Naive thymus-derived CD4-positive, alpha-beta T cell (primary cell): ENCODE measurements around the gene FRMD6. TPM values are rescaled to one million over a fixed set of nuclear protein-coding genes. Genes with fewer than 3 reads are reported as not detected.

Experiments used
- ATAC-seq: fragments of 150-1000 bp; cut with Tn5 transposase; 2 replicates; pipeline ENCODE4 v1.10.0; 2021; ENCODE audit warnings: mild to moderate bottlenecking, moderate library complexity
- CTCF ChIA-PET: fragments of 350-600 bp; sonication (Branson Sonifier 250); formaldehyde crosslinking; loops from one replicate; lab custom pipeline; 2021; ENCODE audit warnings: antibody characterized with exemption; lab: Charles Lee
- POLR2A ChIA-PET: fragments of 350-600 bp; sonication (Branson Sonifier 250); formaldehyde crosslinking; loops from one replicate; lab custom pipeline; 2021; ENCODE audit warnings: antibody characterized with exemption, inconsistent platforms; lab: Charles Lee
- DNase-seq, 9 donors: peaks; one replicate each; pipeline versions ENCODE4 v3.0.0 to v3.0.0-alpha.2; 2020 to 2022; ENCODE audit warnings: mixed read lengths in 1 of 9
- H3K27ac ChIP-seq: one replicate; pipeline ENCODE4 v1.7.0; 2013; ENCODE audit warnings: mild to moderate bottlenecking, low read depth, low read length, moderate library complexity
- H3K27me3 ChIP-seq, 2 donors: one replicate each; pipeline ENCODE4 v1.7.0; 2013; ENCODE audit warnings: low read length in 2 of 2, mild to moderate bottlenecking in 2 of 2, moderate library complexity in 2 of 2; ENCODE audit not compliant: control insufficient read depth in 2 of 2, insufficient read depth in 2 of 2
- H3K36me3 ChIP-seq, 3 experiments: 1 replicate in 2 of 3; 2 replicates in 1 of 3; pipeline ENCODE4 v1.7.0; 2013; ENCODE audit warnings: low read length in 3 of 3, mild to moderate bottlenecking in 3 of 3, moderate library complexity in 1 of 3; ENCODE audit not compliant: insufficient read depth in 3 of 3, control insufficient read depth in 2 of 3
- H3K4me1 ChIP-seq, 2 donors: one replicate each; pipeline ENCODE4 v1.7.0; 2013; ENCODE audit warnings: low read length in 2 of 2, mild to moderate bottlenecking in 2 of 2, moderate library complexity in 1 of 2; ENCODE audit not compliant: control insufficient read depth in 2 of 2, insufficient read depth in 2 of 2
- H3K4me3 ChIP-seq: 2 replicates; pipeline ENCODE4 v1.7.0; 2013; ENCODE audit warnings: mild to moderate bottlenecking, low read length
- H3K9me3 ChIP-seq, 3 experiments: 1 replicate in 2 of 3; 2 replicates in 1 of 3; pipeline ENCODE4 v1.7.0; 2013; ENCODE audit warnings: low read length in 3 of 3; ENCODE audit not compliant: control insufficient read depth in 2 of 3
- H3K27ac Mint-ChIP-seq, 9 donors: one replicate each; pipeline ENCODE4 v1.8.0; 2020 to 2022; ENCODE audit warnings: mixed read lengths in 9 of 9, mild to moderate bottlenecking in 8 of 9, moderate library complexity in 5 of 9, inconsistent platforms in 2 of 9
- H3K27me3 Mint-ChIP-seq, 5 donors: one replicate each; pipeline ENCODE4 v1.8.0; 2021 to 2022; ENCODE audit warnings: mixed read lengths in 5 of 5, mild to moderate bottlenecking in 1 of 5
- H3K36me3 Mint-ChIP-seq, 5 donors: one replicate each; pipeline ENCODE4 v1.8.0; 2020 to 2022; ENCODE audit warnings: mixed read lengths in 5 of 5, mild to moderate bottlenecking in 3 of 5, inconsistent platforms in 1 of 5
- H3K4me1 Mint-ChIP-seq, 7 donors: one replicate each; pipeline ENCODE4 v1.8.0; 2020 to 2022; ENCODE audit warnings: mixed read lengths in 7 of 7, mild to moderate bottlenecking in 3 of 7, inconsistent platforms in 1 of 7
- H3K4me3 Mint-ChIP-seq, 10 donors: one replicate each; pipeline ENCODE4 v1.8.0; 2020 to 2022; ENCODE audit warnings: mild to moderate bottlenecking in 10 of 10, mixed read lengths in 10 of 10, moderate library complexity in 6 of 10, inconsistent platforms in 2 of 10
- H3K9me3 Mint-ChIP-seq, 11 donors: one replicate each; pipeline ENCODE4 v1.8.0; 2020 to 2022; ENCODE audit warnings: mixed read lengths in 11 of 11, mild to moderate bottlenecking in 4 of 11, inconsistent platforms in 1 of 11, moderate library complexity in 1 of 11
- intact Hi-C, 2 donors: fragments of 100-400 bp; cut with micrococcal nuclease; formaldehyde crosslinking; loops; one replicate each; pipeline ENCODE4 v1.15.1; 2023
- polyA plus RNA-seq, 2 donors: library from polyadenylated mRNA; unstranded; fragments of 300-500 nt; fragmentation: Illumina TruSeq; gene quantifications; one replicate each; pipeline ENCODE4 v1.2.3, GENCODE V29; 2021
- total RNA-seq, 6 experiments: library from RNA in 5 of 6; stranded (reverse) in 5 of 6; gene quantifications; 1 replicate in 5 of 6; 2 replicates in 1 of 6; pipeline ENCODE4 v1.2.3 and lab custom pipeline; 2021 to 2026

FRMD6 gene
- total and polyA plus RNA-seq, 7 experiments from 2014 or later, result 0.28 to 4.8 (median 3.8) TPM

GRCh38 chr14:51658441-51659173 is 6.9 kb downstream of the FRMD6 start:
- Histone ChIP-seq H3K27ac (no peak overlapping the region), H3K9me3 (no peaks in the 10 kb centered on the region), H3K27me3 (peaks cover 0 to 7% of the 10 kb centered on the region in 2 donors), H3K4me1 (peaks cover 0 to 6% of the 10 kb centered on the region in 2 donors), H3K4me3 (no peak overlapping the region), H3K36me3 (no peaks in the 10 kb centered on the region)
- Mint-ChIP-seq H3K27ac (no peak overlapping the region), H3K4me1 (peaks cover under 1 to 19% (median 4%) of the 10 kb centered on the region in 7 donors), H3K36me3 (peaks cover 0 to 4% (median 0%) of the 10 kb centered on the region in 5 donors), H3K27me3 (peaks cover 8 to 51% (median 41%) of the 10 kb centered on the region in 5 donors), H3K4me3 (no peak overlapping the region), H3K9me3 (peaks cover 0 to 3% (median 0%) of the 10 kb centered on the region in 11 donors)
- ATAC-seq (no peak), DNase-seq (no peak)
- intact Hi-C loops, result loop anchor here in 1 of 2 donors (10.0 kb wide), 2 partner anchors 824 to 1136 kb away; partner anchors contain the start of genes GNPNAT1 and NIN
- POLR2A ChIA-PET, result no interaction called here
- CTCF ChIA-PET, result no interaction called here

DNA sequence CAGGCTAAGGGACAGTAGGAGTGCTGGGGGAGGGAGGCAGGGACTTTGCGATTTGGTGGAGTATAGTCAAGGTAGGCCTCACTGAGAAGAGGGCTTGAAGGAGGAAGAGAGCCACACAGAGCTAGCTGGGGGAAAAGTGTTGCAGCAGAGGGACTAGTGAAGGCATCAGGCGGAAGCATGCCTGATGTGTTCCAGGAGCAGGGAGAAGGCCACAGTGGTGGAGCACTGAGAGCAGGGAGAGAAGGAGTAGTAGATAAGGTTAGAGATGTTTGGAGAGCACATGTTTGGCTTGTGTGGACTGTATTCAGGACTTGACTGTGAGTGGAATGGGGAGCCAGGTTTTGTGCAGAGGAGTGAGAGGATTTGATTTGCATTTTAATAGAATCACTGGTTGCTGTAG is 9.0 kb downstream of the FRMD6 start:
- POLR2A ChIA-PET, result no interaction called here
- Histone ChIP-seq H3K36me3 (no peaks in the 10 kb centered on the region), H3K9me3 (no peaks in the 10 kb centered on the region), H3K4me1 (no peaks in the 10 kb centered on the region), H3K27me3 (no peaks in the 10 kb centered on the region), H3K4me3 (no peak overlapping the region), H3K27ac (no peak overlapping the region)
- DNase-seq, result no peak
- H3K4me3 Mint-ChIP-seq, result no peak overlapping the region
- peaks cover 0 to 8% (median 0%) of the 10 kb centered on the region in 7 donors for H3K4me1 Mint-ChIP-seq
- ATAC-seq, result no peak
- CTCF ChIA-PET, result no interaction called here
- H3K27ac Mint-ChIP-seq, result no peak overlapping the region
- H3K36me3 Mint-ChIP-seq, result peaks cover 0 to 4% (median 0%) of the 10 kb centered on the region in 5 donors
- H3K9me3 Mint-ChIP-seq, result peaks cover 0 to 6% (median under 1%) of the 10 kb centered on the region in 11 donors
- peaks cover 0 to 43% (median 33%) of the 10 kb centered on the region in 5 donors for H3K27me3 Mint-ChIP-seq
- intact Hi-C loops, result no loop called here

DNA sequence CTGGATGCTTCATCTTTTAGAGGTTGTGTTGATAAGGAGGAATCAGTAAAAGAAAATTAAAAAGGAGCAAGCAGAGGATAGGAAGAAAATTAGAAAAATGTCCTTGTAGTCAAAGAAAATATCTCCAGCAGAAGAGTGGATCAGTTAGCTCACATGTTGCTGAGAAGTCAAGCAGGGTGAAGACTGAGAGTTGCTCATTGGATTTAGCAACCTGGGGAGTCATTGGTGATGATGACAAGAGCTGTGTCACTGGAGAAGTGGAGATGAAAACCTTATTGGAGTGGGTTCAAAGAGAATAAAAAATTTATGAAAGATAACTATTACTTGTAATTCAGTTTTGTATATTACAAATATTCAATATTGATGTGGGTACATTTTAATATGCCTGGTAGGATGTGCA is 9.8 kb downstream of the FRMD6 start:
- Mint-ChIP-seq H3K4me1 (peaks cover 0 to 8% (median 0%) of the 10 kb centered on the region in 7 donors), H3K4me3 (no peak overlapping the region), H3K27me3 (peaks cover 0 to 36% (median 28%) of the 10 kb centered on the region in 5 donors), H3K9me3 (peaks cover 0 to 9% (median 2%) of the 10 kb centered on the region in 11 donors), H3K27ac (no peak overlapping the region), H3K36me3 (peaks cover 0 to 4% (median 0%) of the 10 kb centered on the region in 5 donors)
- H3K27ac ChIP-seq, result no peak overlapping the region
- intact Hi-C loops, result no loop called here
- CTCF ChIA-PET, result no interaction called here
- H3K4me3 ChIP-seq, result no peak overlapping the region
- no peaks in the 10 kb centered on the region for H3K36me3 ChIP-seq
- no peak for ATAC-seq
- POLR2A ChIA-PET, result no interaction called here
- H3K4me1 ChIP-seq, result no peaks in the 10 kb centered on the region
- H3K9me3 ChIP-seq, result no peaks in the 10 kb centered on the region
- H3K27me3 ChIP-seq, result no peaks in the 10 kb centered on the region
- no peak for DNase-seq

DNA sequence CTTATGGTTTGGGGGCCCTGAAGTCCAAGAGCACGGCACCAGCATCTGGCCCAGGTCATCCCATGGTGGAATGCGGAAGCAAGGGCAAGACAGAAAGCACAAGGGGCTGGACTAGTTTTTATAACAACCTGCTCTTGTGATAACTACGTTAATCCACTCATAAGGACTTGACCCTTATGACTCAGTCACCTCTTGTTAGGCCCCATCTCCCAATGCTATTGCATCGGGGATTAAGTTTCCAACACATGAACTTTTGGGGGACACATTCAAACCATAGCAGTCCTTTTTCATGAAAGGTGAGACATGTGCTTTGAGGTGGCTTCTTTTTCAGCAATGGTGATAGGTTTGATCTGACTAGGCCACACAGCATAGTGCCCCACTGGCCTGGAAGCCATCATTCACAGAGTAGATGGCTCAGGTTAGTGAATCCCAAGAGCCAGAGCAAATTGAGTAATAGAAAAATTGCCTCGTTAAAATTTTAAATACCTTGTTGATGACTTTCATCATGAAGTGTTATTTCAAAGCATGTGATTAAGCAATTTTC is 12.1 kb downstream of the FRMD6 start:
- peaks cover 0 to 2% (median 0%) of the 10 kb centered on the region in 7 donors for H3K4me1 Mint-ChIP-seq
- H3K27ac Mint-ChIP-seq, result no peak overlapping the region
- Histone ChIP-seq H3K9me3 (no peaks in the 10 kb centered on the region), H3K4me3 (no peak overlapping the region), H3K36me3 (no peaks in the 10 kb centered on the region), H3K27ac (no peak overlapping the region), H3K4me1 (no peaks in the 10 kb centered on the region), H3K27me3 (no peaks in the 10 kb centered on the region)
- intact Hi-C loops, result no loop called here
- H3K4me3 Mint-ChIP-seq, result no peak overlapping the region
- peaks cover 0 to 1% (median 0%) of the 10 kb centered on the region in 5 donors for H3K36me3 Mint-ChIP-seq
- CTCF ChIA-PET, result interaction anchor here (0.6 kb wide), 1 partner anchor 44 kb away, joined by 3 read pairs; no protein-coding TSS in a partner anchor
- no peak for ATAC-seq
- POLR2A ChIA-PET, result no interaction called here
- peaks cover 0 to 9% (median 2%) of the 10 kb centered on the region in 11 donors for H3K9me3 Mint-ChIP-seq
- H3K27me3 Mint-ChIP-seq, result peaks cover 0 to 20% (median 14%) of the 10 kb centered on the region in 5 donors
- DNase-seq, result no peak

DNA sequence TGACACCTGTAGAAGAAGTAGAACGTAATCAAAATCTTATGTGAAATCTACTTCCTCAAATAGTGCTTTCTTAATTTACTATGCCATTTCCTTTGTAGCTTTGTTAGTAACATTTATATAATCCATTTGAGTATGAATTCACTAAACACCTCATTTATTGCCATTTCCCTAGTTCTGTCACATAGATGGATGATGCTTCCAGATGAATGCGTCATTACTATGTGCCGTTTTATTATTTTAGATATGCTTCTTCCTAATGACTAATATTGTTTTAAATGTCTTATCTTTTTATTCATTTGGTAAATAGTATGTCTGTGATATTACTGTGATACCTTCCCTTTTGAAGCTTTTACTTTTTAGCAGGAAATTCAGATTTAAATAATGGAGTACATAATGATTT is 14.4 kb downstream of the FRMD6 start:
- no peaks in the 10 kb centered on the region for H3K4me1 Mint-ChIP-seq
- CTCF ChIA-PET, result no interaction called here
- intact Hi-C loops, result no loop called here

GRCh38 chr14:51666826-51667225 is 15.1 kb downstream of the FRMD6 start:
- Histone ChIP-seq H3K27me3 (no peaks in the 10 kb centered on the region), H3K4me3 (no peak overlapping the region), H3K9me3 (no peaks in the 10 kb centered on the region), H3K36me3 (no peaks in the 10 kb centered on the region), H3K4me1 (no peaks in the 10 kb centered on the region), H3K27ac (no peak overlapping the region)
- intact Hi-C loops, result no loop called here
- ChIA-PET CTCF (no interaction called here), POLR2A (interaction anchor here (0.6 kb wide), 2 partner anchors 99 to 175 kb away, joined by 3 to 7 read pairs; no protein-coding TSS in a partner anchor)
- H3K27me3 Mint-ChIP-seq, result peaks cover 0 to 6% (median 0%) of the 10 kb centered on the region in 5 donors
- H3K9me3 Mint-ChIP-seq, result peaks cover 0 to 15% (median 2%) of the 10 kb centered on the region in 11 donors
- H3K27ac Mint-ChIP-seq, result no peak overlapping the region
- no peak for DNase-seq
- H3K4me1 Mint-ChIP-seq, result no peaks in the 10 kb centered on the region
- no peak for ATAC-seq
- peaks cover 0 to 9% (median 4%) of the 10 kb centered on the region in 5 donors for H3K36me3 Mint-ChIP-seq
- H3K4me3 Mint-ChIP-seq, result no peak overlapping the region

More for the DNA sequence above, 14.4 kb downstream of the FRMD6 start:
- no peaks in the 10 kb centered on the region for H3K27me3 ChIP-seq
- H3K4me1 ChIP-seq, result no peaks in the 10 kb centered on the region
- Mint-ChIP-seq H3K9me3 (peaks cover 0 to 9% (median 2%) of the 10 kb centered on the region in 11 donors), H3K27ac (no peak overlapping the region), H3K36me3 (peaks cover 1 to 4% (median 4%) of the 10 kb centered on the region in 5 donors), H3K27me3 (peaks cover 0 to 3% (median 0%) of the 10 kb centered on the region in 5 donors), H3K4me3 (no peak overlapping the region)
- POLR2A ChIA-PET, result no interaction called here
- no peaks in the 10 kb centered on the region for H3K9me3 ChIP-seq
- H3K4me3 ChIP-seq, result no peak overlapping the region
- no peaks in the 10 kb centered on the region for H3K36me3 ChIP-seq
- H3K27ac ChIP-seq, result no peak overlapping the region
- no peak for ATAC-seq
- no peak for DNase-seq
